ENCODE results near the gene EXD3.
"Not testable (repeated sequence)": the region's sequence is repeated elsewhere in the genome, so short reads cannot be mapped to it uniquely, and the experiment has no call there.

The EXD3 gene

GRCh38 chr9:137391411-137391754, 31.6 kb downstream of the EXD3 start:
- no peak for DNase-seq

- no peak for DNase-seq
Measured at GRCh38 chr9:137390553-137391410, 32.2 kb downstream of the EXD3 start.

GRCh38 chr9:137389428-137389746, 33.6 kb downstream of the EXD3 start:
- no peak for DNase-seq

- no peak for DNase-seq
Measured at GRCh38 chr9:137388589-137389427, 34.2 kb downstream of the EXD3 start.

- DNase-seq: no peak
Measured at GRCh38 chr9:137387891-137388560, 34.9 kb downstream of the EXD3 start.

GRCh38 chr9:137387114-137387890, 35.7 kb downstream of the EXD3 start:
- DNase-seq: no peak

- not testable (repeated sequence) for DNase-seq
Measured at GRCh38 chr9:137386507-137387113, 36.4 kb downstream of the EXD3 start.

GRCh38 chr9:137385061-137385655, 37.8 kb downstream of the EXD3 start:
- DNase-seq: no peak

- DNase-seq: no peak
Measured at GRCh38 chr9:137383784-137384756, 38.9 kb downstream of the EXD3 start.

GRCh38 chr9:137383081-137383783, 39.7 kb downstream of the EXD3 start:
- no peak for DNase-seq

GRCh38 chr9:137382444-137383080, 40.4 kb downstream of the EXD3 start:
- DNase-seq: no peak

GRCh38 chr9:137381501-137382443, 41.2 kb downstream of the EXD3 start:
- DNase-seq: no peak

- no peak for DNase-seq
Measured at GRCh38 chr9:137380606-137381005, 42.4 kb downstream of the EXD3 start.

- no peak for DNase-seq
Measured at GRCh38 chr9:137380171-137380570, 42.8 kb downstream of the EXD3 start.

- DNase-seq: no peak
Measured at GRCh38 chr9:137379761-137380161, 43.2 kb downstream of the EXD3 start.

- DNase-seq: not testable (repeated sequence)
Measured at GRCh38 chr9:137378688-137379410, 44.1 kb downstream of the EXD3 start.

GRCh38 chr9:137376386-137376785, 46.6 kb downstream of the EXD3 start:
- DNase-seq: no peak
